H9 (cell line): ENCODE measurements around the gene SLC39A12. TPM values are rescaled to one million over a fixed set of nuclear protein-coding genes. Genes with fewer than 3 reads are reported as not detected.

Experiments used
- DNase-seq: peaks from one replicate; pipeline ENCODE4 v3.0.0-alpha.2; 2017
- H2AFZ ChIP-seq: one replicate; pipeline ENCODE4 v1.6.1; 2013; ENCODE audit warnings: mild to moderate bottlenecking, low read length, control low read depth, moderate library complexity
- H2AK5ac ChIP-seq: 2 replicates; pipeline ENCODE4 v1.6.1; 2013; ENCODE audit warnings: low read length, control low read depth, mixed read lengths; ENCODE audit not compliant: insufficient read length
- H2BK120ac ChIP-seq: one replicate; pipeline ENCODE4 v1.6.1; 2013; ENCODE audit warnings: low read depth, mild to moderate bottlenecking, low read length, control low read depth, inconsistent platforms; ENCODE audit not compliant: poor library complexity, severe bottlenecking
- H2BK12ac ChIP-seq: 2 replicates; pipeline ENCODE4 v1.6.1; 2013; ENCODE audit warnings: low read length, control low read depth, mixed read lengths, low read depth; ENCODE audit not compliant: insufficient read length
- H2BK15ac ChIP-seq: 2 replicates; pipeline ENCODE4 v1.6.1; 2013; ENCODE audit warnings: low read depth, low read length, control low read depth
- H2BK20ac ChIP-seq: one replicate; pipeline ENCODE4 v1.6.1; 2013; ENCODE audit warnings: low read depth, mild to moderate bottlenecking, low read length, control low read depth, inconsistent platforms; ENCODE audit not compliant: poor library complexity, severe bottlenecking
- H2BK5ac ChIP-seq: 2 replicates; pipeline ENCODE4 v1.6.1; 2013; ENCODE audit warnings: low read length, control low read depth, mixed read lengths; ENCODE audit not compliant: insufficient read length
- H3K14ac ChIP-seq: 2 replicates; pipeline ENCODE4 v1.6.1; 2013; ENCODE audit warnings: low read length, control low read depth; ENCODE audit not compliant: insufficient read depth
- H3K18ac ChIP-seq: 2 replicates; pipeline ENCODE4 v1.6.1; 2013; ENCODE audit warnings: low read depth, mild to moderate bottlenecking, mixed read lengths, low read length, control low read depth; ENCODE audit not compliant: insufficient read length
- H3K23ac ChIP-seq: 2 replicates; pipeline ENCODE4 v1.6.1; 2013; ENCODE audit warnings: low read length, control low read depth, mixed read lengths, low read depth; ENCODE audit not compliant: insufficient read length
- H3K23me2 ChIP-seq: 2 replicates; pipeline ENCODE4 v1.6.1; 2013; ENCODE audit warnings: low read depth, mild to moderate bottlenecking, mixed read lengths, low read length, control low read depth; ENCODE audit not compliant: insufficient read length, poor library complexity, severe bottlenecking
- H3K27ac ChIP-seq: 2 replicates; pipeline ENCODE4 v1.5.1; 2013; ENCODE audit warnings: low read length, control low read depth, mixed read lengths, low read depth; ENCODE audit not compliant: insufficient read length
- H3K27me3 ChIP-seq: 2 replicates; pipeline ENCODE4 v1.6.1; 2013; ENCODE audit warnings: low read length, control low read depth, inconsistent platforms; ENCODE audit not compliant: insufficient read depth
- H3K4ac ChIP-seq: 2 replicates; pipeline ENCODE4 v1.6.1; 2013; ENCODE audit warnings: low read depth, mild to moderate bottlenecking, control low read depth, inconsistent platforms, low read length, moderate library complexity
- H3K4me1 ChIP-seq: 2 replicates; pipeline ENCODE4 v1.6.1; 2013; ENCODE audit warnings: low read length, control low read depth, inconsistent platforms; ENCODE audit not compliant: insufficient read depth
- H3K4me2 ChIP-seq: 2 replicates; pipeline ENCODE4 v1.6.1; 2013; ENCODE audit warnings: low read length, control low read depth, mixed read lengths; ENCODE audit not compliant: insufficient read length, insufficient read depth
- H3K56ac ChIP-seq: 2 replicates; pipeline ENCODE4 v1.6.1; 2013; ENCODE audit warnings: low read depth, mild to moderate bottlenecking, mixed read lengths, low read length, control low read depth; ENCODE audit not compliant: insufficient read length
- H3K79me1 ChIP-seq: 2 replicates; pipeline ENCODE4 v1.6.1; 2013; ENCODE audit warnings: low read depth, mild to moderate bottlenecking, moderate library complexity, low read length, control low read depth, inconsistent platforms; ENCODE audit not compliant: insufficient read depth, poor library complexity, severe bottlenecking
- H3K79me2 ChIP-seq: 2 replicates; pipeline ENCODE4 v1.6.1; 2013; ENCODE audit warnings: low read length, control low read depth, inconsistent platforms; ENCODE audit not compliant: insufficient read depth
- H3K9ac ChIP-seq: 2 replicates; pipeline ENCODE4 v1.6.1; 2013; ENCODE audit warnings: low read length, control low read depth, mixed read lengths; ENCODE audit not compliant: insufficient read length; ENCODE audit errors: extremely low read depth
- H3K9me3 ChIP-seq: one replicate; pipeline ENCODE4 v1.6.1; 2013; ENCODE audit warnings: low read depth, low read length, inconsistent platforms; ENCODE audit not compliant: control insufficient read depth
- H3T11ph ChIP-seq: one replicate; pipeline ENCODE4 v1.6.1; 2013; ENCODE audit warnings: mild to moderate bottlenecking, low read length, control low read depth, inconsistent platforms
- H4K20me1 ChIP-seq: one replicate; pipeline ENCODE4 v1.6.1; 2013; ENCODE audit not compliant: control insufficient read depth, insufficient read length, insufficient read depth
- H4K5ac ChIP-seq: 2 replicates; pipeline ENCODE4 v1.6.1; 2013; ENCODE audit warnings: low read depth, mild to moderate bottlenecking, mixed read lengths, low read length, control low read depth; ENCODE audit not compliant: insufficient read length
- H4K8ac ChIP-seq: replicated peaks from 2 replicates; pipeline ENCODE4 v1.6.1; 2013; ENCODE audit warnings: low read length, control low read depth, mixed read lengths, low read depth; ENCODE audit not compliant: insufficient read length
- H4K91ac ChIP-seq: 2 replicates; pipeline ENCODE4 v1.6.1; 2013; ENCODE audit warnings: low read depth, mild to moderate bottlenecking, moderate library complexity, mixed read lengths, low read length, control low read depth; ENCODE audit not compliant: insufficient read length
- H3K27ac Mint-ChIP-seq, 3 experiments: 2 replicates in 2 of 3; 3 replicates in 1 of 3; pipeline ENCODE4 v1.8.0; 2020 to 2021; ENCODE audit warnings: mixed read lengths in 3 of 3, mild to moderate bottlenecking in 1 of 3, moderate library complexity in 1 of 3
- H3K27me3 Mint-ChIP-seq: 2 replicates; pipeline ENCODE4 v1.8.0; 2021; ENCODE audit warnings: low read depth, mild to moderate bottlenecking, moderate library complexity, mixed read lengths
- H3K36me3 Mint-ChIP-seq, 3 experiments: 2 replicates in 2 of 3; 3 replicates in 1 of 3; pipeline ENCODE4 v1.8.0; 2020 to 2021; ENCODE audit warnings: low read depth in 3 of 3, mixed read lengths in 3 of 3; ENCODE audit not compliant: insufficient read depth in 1 of 3
- H3K4me1 Mint-ChIP-seq, 2 experiments: 2 replicates each; pipeline ENCODE4 v1.8.0; 2020; ENCODE audit warnings: mixed read lengths in 2 of 2
- H3K4me3 Mint-ChIP-seq, 2 experiments: 2 replicates in 1 of 2; 3 replicates in 1 of 2; pipeline ENCODE4 v1.8.0; 2020 to 2021; ENCODE audit warnings: mild to moderate bottlenecking in 2 of 2, mixed read lengths in 2 of 2, moderate library complexity in 1 of 2
- H3K9me3 Mint-ChIP-seq, 2 experiments: 2 replicates in 1 of 2; 3 replicates in 1 of 2; pipeline ENCODE4 v1.8.0; 2020; ENCODE audit warnings: mild to moderate bottlenecking in 2 of 2, mixed read lengths in 2 of 2, moderate library complexity in 1 of 2
- WGBS: extraction: QIAGEN DNeasy Blood & Tissue Kit; methylation state at CpG from one replicate; pipeline ENCODE4 v1.1.7; 2013; ENCODE audit warnings: missing lambda C conversion rate, low lambda C conversion rate, mixed read lengths; ENCODE audit not compliant: insufficient read length; ENCODE audit errors: extremely low coverage; 5-methylcytosine and 5-hydroxymethylcytosine counted together
- total RNA-seq: library from RNA; stranded (reverse); gene quantifications from 2 replicates; pipeline ENCODE4 v1.2.1, GENCODE V29; 2021
- TF ChIP-seq, protein P1 (sequence below): fragments of 200-600 bp; sonication (generic); conservative IDR thresholded peaks from 3 replicates; pipeline ENCODE4 v1.8.0; 2021; ENCODE audit warnings: antibody characterized with exemption, mild to moderate bottlenecking

SLC39A12 gene
- total RNA-seq, 1 experiment from 2014 or later, result not detected

DNA sequence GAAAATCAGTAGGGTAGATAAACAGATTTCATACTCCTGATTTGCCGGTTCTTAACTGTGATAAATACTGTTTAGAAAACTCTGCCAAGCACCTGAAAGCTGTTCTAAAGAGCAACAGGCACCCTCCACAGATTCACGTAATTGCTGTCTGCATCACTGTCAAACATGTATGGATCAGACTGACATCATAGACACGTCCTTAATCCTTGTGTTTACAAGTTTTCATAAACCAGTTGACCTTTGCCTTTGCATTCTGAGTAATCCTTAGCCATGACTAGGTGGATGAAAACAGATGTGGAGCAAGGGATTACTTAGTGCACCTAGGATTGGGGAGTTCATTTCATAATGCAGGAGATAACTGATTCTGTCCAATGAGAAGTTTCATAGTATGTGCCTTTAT is 41.6 kb downstream of the SLC39A12 start:
- H3K4me3 Mint-ChIP-seq, result no peak overlapping the region
- no peak overlapping the region for H3T11ph ChIP-seq
- H2BK5ac ChIP-seq, result no peak overlapping the region
- no peaks in the 10 kb centered on the region for H3K79me1 ChIP-seq
- H2BK120ac ChIP-seq, result no peak overlapping the region
- H2BK15ac ChIP-seq, result no peak overlapping the region
- H3K14ac ChIP-seq, result no peak overlapping the region
- H3K9me3 ChIP-seq, result no peaks in the 10 kb centered on the region
- H4K91ac ChIP-seq, result no peak overlapping the region
- no peaks in the 10 kb centered on the region for H3K79me2 ChIP-seq
- H3K27ac ChIP-seq, result no peak overlapping the region
- H2AFZ ChIP-seq, result no peak overlapping the region
- no peaks in the 10 kb centered on the region; the same call in 1 of the 2 replicates for H3K27me3 Mint-ChIP-seq
- no peak overlapping the region for H3K4me2 ChIP-seq
- H3K27me3 ChIP-seq, result no peaks in the 10 kb centered on the region
- no peak overlapping the region for H3K18ac ChIP-seq
- no peak overlapping the region for H4K5ac ChIP-seq
- H3K23me2 ChIP-seq, result no peaks in the 10 kb centered on the region
- no peak overlapping the region for H2AK5ac ChIP-seq
- no peak for DNase-seq
- TF ChIP-seq, protein P1, sequence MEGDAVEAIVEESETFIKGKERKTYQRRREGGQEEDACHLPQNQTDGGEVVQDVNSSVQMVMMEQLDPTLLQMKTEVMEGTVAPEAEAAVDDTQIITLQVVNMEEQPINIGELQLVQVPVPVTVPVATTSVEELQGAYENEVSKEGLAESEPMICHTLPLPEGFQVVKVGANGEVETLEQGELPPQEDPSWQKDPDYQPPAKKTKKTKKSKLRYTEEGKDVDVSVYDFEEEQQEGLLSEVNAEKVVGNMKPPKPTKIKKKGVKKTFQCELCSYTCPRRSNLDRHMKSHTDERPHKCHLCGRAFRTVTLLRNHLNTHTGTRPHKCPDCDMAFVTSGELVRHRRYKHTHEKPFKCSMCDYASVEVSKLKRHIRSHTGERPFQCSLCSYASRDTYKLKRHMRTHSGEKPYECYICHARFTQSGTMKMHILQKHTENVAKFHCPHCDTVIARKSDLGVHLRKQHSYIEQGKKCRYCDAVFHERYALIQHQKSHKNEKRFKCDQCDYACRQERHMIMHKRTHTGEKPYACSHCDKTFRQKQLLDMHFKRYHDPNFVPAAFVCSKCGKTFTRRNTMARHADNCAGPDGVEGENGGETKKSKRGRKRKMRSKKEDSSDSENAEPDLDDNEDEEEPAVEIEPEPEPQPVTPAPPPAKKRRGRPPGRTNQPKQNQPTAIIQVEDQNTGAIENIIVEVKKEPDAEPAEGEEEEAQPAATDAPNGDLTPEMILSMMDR, result no peak
- no peak overlapping the region for H2BK12ac ChIP-seq
- H4K8ac ChIP-seq, result no peak overlapping the region
- H3K56ac ChIP-seq, result no peak overlapping the region
- H2BK20ac ChIP-seq, result no peak overlapping the region
- H4K20me1 ChIP-seq, result no peaks in the 10 kb centered on the region
- H3K23ac ChIP-seq, result no peak overlapping the region
- no peak overlapping the region for H3K9ac ChIP-seq
- no peaks in the 10 kb centered on the region; the same call in 1 of the 2 replicates for H3K4me1 ChIP-seq
- H3K4me1 Mint-ChIP-seq, result peaks cover 3% of the 10 kb centered on the region in 2 experiments; a peak in 3 of 4 replicates
- H3K27ac Mint-ChIP-seq, result no peak overlapping the region
- no CpG with 5 or more reads among the region's 3 CpGs for WGBS
- no peaks in the 10 kb centered on the region for H3K9me3 Mint-ChIP-seq
- H3K36me3 Mint-ChIP-seq, result no peaks in the 10 kb centered on the region
- no peak overlapping the region for H3K4ac ChIP-seq
